HepG2 (cell line): Measurements from ENCODE around the gene MAP3K20. TPM values are rescaled to one million over a fixed set of nuclear protein-coding genes. Genes with fewer than 3 reads are reported as not detected.

Experiments
- ATAC-seq: fragments of 200-7000 bp; cut with Tn5 transposase; 3 replicates; pipeline ENCODE4 v1.9.1; 2020; ENCODE audit warnings: mild to moderate bottlenecking, moderate library complexity
- BruUV-seq: library from RNA; stranded (reverse); fragments of 400-500 nt; replicated peaks from 2 replicates; lab custom pipeline; 2021; lab: Mats Ljungman, UMichigan
- CTCF ChIA-PET: fragments of 300-600 bp; formaldehyde crosslinking; extraction: SDS; loops from one replicate; lab custom pipeline; 2021; ENCODE audit warnings: low total read pairs, inconsistent platforms, low intra/inter-chr PET ratio; lab: Yijun Ruan, JAX
- POLR2A ChIA-PET: fragments of 350-600 bp; sonication (Branson Sonifier 250); formaldehyde crosslinking; loops from one replicate; lab custom pipeline; 2020; ENCODE audit warnings: antibody characterized with exemption, inconsistent platforms; lab: Yijun Ruan, JAX
- DNase-seq: peaks from one replicate; pipeline ENCODE4 v3.0.0-alpha.2; 2015; ENCODE audit warnings: low spot score
- FAIRE-seq: peaks from 3 replicates; lab custom pipeline; 2011; peaks lifted over from hg19 to GRCh38; lab: Jason Lieb, UNC
- H2AFZ ChIP-seq: one replicate; pipeline ENCODE4 v1.6.1; 2011; ENCODE audit warnings: low read length, inconsistent platforms
- H3K27ac ChIP-seq: fragments of 300-600 bp; 3 replicates; pipeline ENCODE4 v1.8.0; 2011; ENCODE audit warnings: mixed run types, mild to moderate bottlenecking, mixed read lengths, low read length, inconsistent platforms; ENCODE audit not compliant: insufficient read depth; ENCODE audit errors: extremely low read length
- H3K27me3 ChIP-seq, 2 experiments: fragments of 200-600 bp in 1 of 2; 2 replicates in 1 of 2; 3 replicates in 1 of 2; pipeline versions ENCODE4 v1.6.0 to v1.8.0; 2011; ENCODE audit warnings: low read length in 2 of 2, mild to moderate bottlenecking in 2 of 2, moderate library complexity in 2 of 2, inconsistent platforms in 1 of 2; ENCODE audit not compliant: insufficient read depth in 2 of 2, control insufficient read depth in 1 of 2
- H3K36me3 ChIP-seq, 2 experiments: fragments of 200-600 bp in 1 of 2; replicated peaks in 1 of 2; 2 replicates in 1 of 2; 3 replicates in 1 of 2; pipeline versions ENCODE4 v1.5.1 to v1.8.0; 2011; ENCODE audit warnings: low read length in 2 of 2, inconsistent platforms in 1 of 2; ENCODE audit not compliant: insufficient read depth in 2 of 2, control insufficient read depth in 1 of 2
- H3K4me1 ChIP-seq: 2 replicates; pipeline ENCODE4 v1.5.1; 2012; ENCODE audit warnings: low read length, inconsistent platforms; ENCODE audit not compliant: insufficient read depth
- H3K4me2 ChIP-seq: 2 replicates; pipeline ENCODE4 v1.6.0; 2011; ENCODE audit warnings: low read depth, low read length, inconsistent platforms
- H3K4me3 ChIP-seq, 3 experiments: fragments of 200-600 bp in 1 of 3; sonication (generic), shearing (Covaris generic) in 1 of 3; replicated peaks in 1 of 3; 2 replicates each; pipeline ENCODE4 v1.5.1; 2011 to 2016; ENCODE audit warnings: low read length in 3 of 3, inconsistent platforms in 2 of 3, low read depth in 2 of 3, mild to moderate bottlenecking in 2 of 3, control low read depth in 1 of 3, mixed read lengths in 1 of 3; ENCODE audit not compliant: insufficient read depth in 1 of 3
- H3K79me2 ChIP-seq: one replicate; pipeline ENCODE4 v1.6.1; 2011; ENCODE audit warnings: low read length, inconsistent platforms; ENCODE audit not compliant: insufficient read depth
- H3K9ac ChIP-seq: 2 replicates; pipeline ENCODE4 v1.6.0; 2011; ENCODE audit warnings: mild to moderate bottlenecking, low read depth, low read length, inconsistent platforms; ENCODE audit not compliant: insufficient read depth
- H3K9me3 ChIP-seq: 2 replicates; pipeline ENCODE4 v1.5.1; 2012; ENCODE audit warnings: mild to moderate bottlenecking, low read length
- H4K20me1 ChIP-seq: 2 replicates; pipeline ENCODE4 v1.6.0; 2011; ENCODE audit warnings: inconsistent platforms, mild to moderate bottlenecking, low read length, moderate library complexity; ENCODE audit not compliant: insufficient read depth
- CEBPB ChIP-seq: IDR thresholded peaks from 2 replicates; pipeline ENCODE4 v1.6.1; 2011; ENCODE audit warnings: low read depth, low read length, improper control_type of control experiment, borderline replicate concordance
- CHD4 ChIP-seq: fragments of 200-600 bp; sonication (generic); IDR thresholded peaks from 2 replicates; pipeline ENCODE4 v1.7.0; 2017; ENCODE audit warnings: mild to moderate bottlenecking, low read length, borderline replicate concordance
- GTF3A ChIP-seq: sonication (generic); formaldehyde crosslinking; conservative IDR thresholded peaks from 2 replicates; pipeline ENCODE4 v1.4.0; 2020; ENCODE audit warnings: mild to moderate bottlenecking, missing genetic modification reagents
- NFRKB ChIP-seq: fragments of 450-650 bp; IDR thresholded peaks from 2 replicates; pipeline ENCODE4 v1.6.1; 2017
- NR2F1 ChIP-seq, 2 experiments: fragments of 450-650 bp in 1 of 2; formaldehyde crosslinking in 1 of 2; IDR thresholded peaks; 2 replicates each; pipeline versions ENCODE4 v1.5.0 to v1.6.1; 2016 to 2020; ENCODE audit warnings: mild to moderate bottlenecking in 1 of 2, missing compliant biosample characterization in 1 of 2, missing genetic modification reagents in 1 of 2, moderate library complexity in 1 of 2
- PRDM4 ChIP-seq: sonication (generic); formaldehyde crosslinking; IDR thresholded peaks from 2 replicates; pipeline ENCODE4 v1.9.0; 2021; ENCODE audit warnings: missing genetic modification reagents, borderline replicate concordance
- SOX6 ChIP-seq, 2 experiments: fragments of 450-650 bp in 1 of 2; sonication (generic) in 1 of 2; formaldehyde crosslinking in 1 of 2; IDR thresholded peaks; 2 replicates each; pipeline versions ENCODE4 v1.4.0 to v1.6.1; 2017 to 2020; ENCODE audit warnings: antibody characterized with exemption in 1 of 2, mild to moderate bottlenecking in 1 of 2, missing genetic modification reagents in 1 of 2
- SRSF9 ChIP-seq: fragments of 200-400 bp; formaldehyde crosslinking; IDR thresholded peaks from 2 replicates; pipeline ENCODE4 v1.6.1; 2018; ENCODE audit warnings: borderline replicate concordance, mild to moderate bottlenecking, low read depth, low read length; ENCODE audit not compliant: insufficient read depth, poor library complexity, severe bottlenecking
- TAF15 ChIP-seq: fragments of 200-400 bp; formaldehyde crosslinking; IDR thresholded peaks from one replicate; pipeline ENCODE4 v1.6.1; 2018; ENCODE audit warnings: mild to moderate bottlenecking, low read depth, low read length; ENCODE audit not compliant: poor library complexity, severe bottlenecking
- TMF1 ChIP-seq: sonication (generic); formaldehyde crosslinking; IDR thresholded peaks from 2 replicates; pipeline ENCODE4 v1.8.1; 2022; ENCODE audit warnings: low read depth, missing genetic modification reagents
- ZNF460 ChIP-seq: sonication (generic); formaldehyde crosslinking; IDR thresholded peaks from 2 replicates; pipeline ENCODE4 v1.5.1; 2020; ENCODE audit warnings: missing genetic modification reagents, mild to moderate bottlenecking, borderline replicate concordance
- ZNF605 ChIP-seq: sonication (generic); formaldehyde crosslinking; IDR thresholded peaks from 2 replicates; pipeline ENCODE4 v1.8.0; 2022; ENCODE audit warnings: mild to moderate bottlenecking, missing genetic modification reagents
- ZNF644 ChIP-seq: IDR thresholded peaks from 2 replicates; pipeline ENCODE4 v1.6.1; 2016; ENCODE audit warnings: low read depth
- ZNF841 ChIP-seq: sonication (generic); formaldehyde crosslinking; IDR thresholded peaks from 2 replicates; pipeline ENCODE4 v1.8.1; 2023; ENCODE audit warnings: missing genetic modification reagents, borderline replicate concordance
- WGBS: methylation state at CpG from one replicate; pipeline ENCODE4 v1.1.6; 2017; ENCODE audit warnings: low lambda C conversion rate; 5-methylcytosine and 5-hydroxymethylcytosine counted together
- in situ Hi-C: cut with HindIII; loops from 2 replicates; pipeline ENCODE4 v1.10.0; 2017; ENCODE audit warnings: low pct_unique_long_range_greater_than_20kb; ENCODE audit not compliant: extremely low pct_ligation_motif_present
- intact Hi-C: fragments of 100-400 bp; cut with micrococcal nuclease; formaldehyde crosslinking; loops from one replicate; pipeline ENCODE4 v1.10.0; 2022; ENCODE audit not compliant: unreplicated experiment
- polyA plus RNA-seq, 8 experiments: library from polyadenylated mRNA; depleted of rRNA in 3 of 8; stranded (reverse) in 7 of 8; unstranded in 1 of 8; fragments of >200 nt; fragmentation: Illumina TruSeq in 4 of 8; extraction: Trizol in 4 of 8; gene quantifications; 2 replicates each; pipeline versions ENCODE4 v1.2.1 to v1.2.3, GENCODE V29; 2011 to 2016; ENCODE audit warnings: low read depth in 4 of 8, missing spikeins in 1 of 8, mixed read lengths in 1 of 8; ENCODE audit not compliant: insufficient read depth in 1 of 8
- total RNA-seq, 5 experiments: library from RNA; depleted of rRNA; stranded (reverse); fragments of >200 nt; fragmentation: Illumina TruSeq; extraction: Trizol; gene quantifications; 2 replicates each; pipeline ENCODE4 v1.2.3, GENCODE V29; 2016; ENCODE audit warnings: low read depth in 1 of 5

Gene MAP3K20
- total and polyA plus RNA-seq, 2 of the 13 experiments (the other 11 are each of a cell fraction or from before 2014, with no cell fraction given) = 5.2 to 13.5 TPM

GRCh38 chr2:173095356-173095755 is 19.7 kb downstream of the MAP3K20 start (continued):
- TF ChIP-seq PRDM4 (CRISPR knock-in tag) (no peak), SRSF9 (no peak), CHD4 (no peak), TAF15 (no peak)

GRCh38 chr2:173099271-173099670 is 23.6 kb downstream of the MAP3K20 start:
- no peak for ATAC-seq
- Histone ChIP-seq H3K36me3 (peaks cover 0 to 3% of the 10 kb centered on the region in 2 experiments; a peak in 2 of 5 replicates), H4K20me1 (no peaks in the 10 kb centered on the region), H3K27me3 (no peaks in the 10 kb centered on the region), H3K27ac (no peak overlapping the region), H3K4me3 (no peak overlapping the region), H3K9me3 (no peaks in the 10 kb centered on the region), H3K79me2 (no peaks in the 10 kb centered on the region), H3K4me2 (no peak overlapping the region), H3K9ac (no peak overlapping the region), H2AFZ (no peak overlapping the region), H3K4me1 (peaks cover 9% of the 10 kb centered on the region)
- TF ChIP-seq ZNF460 (CRISPR knock-in tag) (no peak), SOX6 (IDR thresholded peaks at IDR 0.05) (no peak), SOX6 (CRISPR knock-in tag; IDR thresholded peaks at IDR 0.05) (no peak), CEBPB (no peak), ZNF644 (no peak), ZNF841 (CRISPR knock-in tag) (no peak), NR2F1 (CRISPR knock-in tag; IDR thresholded peaks at IDR 0.05) (no peak), TMF1 (CRISPR knock-in tag) (no peak), NFRKB (no peak), GTF3A (CRISPR knock-in tag) (no peak), ZNF605 (CRISPR knock-in tag) (no peak)
- intact Hi-C loops = no loop called here
- 94% methylated on average over 2 of the region's 2 CpGs for WGBS
- no peak for DNase-seq
- no peak for FAIRE-seq
- no TSS peak for BruUV-seq
- ChIA-PET CTCF (no interaction called here), POLR2A (no interaction called here)
- in situ Hi-C loops = no loop called here
